Measurements from ENCODE around the gene DNAJC21.

GRCh38 chr5:34892414-34892813 lies 36.9 kb upstream of the DNAJC21 start:
- TF ChIP-seq CTCF (IDR thresholded peaks at IDR 0.05; ENCODE audit: insufficient read depth, low read depth, low read length), result no peak
- TF ChIP-seq EZH2 (IDR thresholded peaks at IDR 0.05; ENCODE audit: insufficient read depth, low read length), result no peak
